HCT116 (cell line): ENCODE data around the gene GALNT2. TPM values are rescaled to one million over a fixed set of nuclear protein-coding genes. Genes with fewer than 3 reads are reported as not detected.

Experiments
- ATAC-seq: fragments of 200-7000 bp; cut with Tn5 transposase; 2 replicates; pipeline ENCODE4 v1.9.1; 2020; ENCODE audit warnings: mild to moderate bottlenecking, moderate library complexity
- BruUV-seq: library from RNA; stranded (reverse); fragments of 400-500 nt; replicated peaks from 2 replicates; lab custom pipeline; 2021; lab: Mats Ljungman, UMichigan
- CTCF ChIA-PET: fragments of 300-600 bp; sonication (Branson Sonifier 250); formaldehyde crosslinking; loops from one replicate; lab custom pipeline; 2021; ENCODE audit warnings: antibody characterized with exemption; lab: Charles Lee
- POLR2A ChIA-PET: fragments of 300-600, 350-600 bp; sonication (Branson Sonifier 250); formaldehyde crosslinking; loops from one replicate; lab custom pipeline; 2021; ENCODE audit warnings: antibody characterized with exemption; lab: Charles Lee
- RAD21 ChIA-PET, 2 experiments: fragments of 300-600 bp; sonication (Branson Sonifier 250); formaldehyde crosslinking; loops; one replicate each; lab custom pipeline; 2023; ENCODE audit warnings: low total read pairs in 2 of 2; ENCODE audit not compliant: uncharacterized antibody in 2 of 2, unreplicated experiment in 2 of 2, low non-redundant PET in 1 of 2; lab: Charles Lee
- DNase-seq: peaks from one replicate; pipeline ENCODE4 v3.0.0-alpha.2; 2010; ENCODE audit warnings: low read depth, low spot score
- H2AFZ ChIP-seq: fragments of 200-600 bp; shearing (Covaris generic), sonication (generic); 2 replicates; pipeline ENCODE4 v1.6.1; 2017; ENCODE audit warnings: low read depth, mixed run types, mixed read lengths, antibody characterized with exemption, low read length; ENCODE audit not compliant: poor library complexity, severe bottlenecking
- H3K27ac ChIP-seq: 2 replicates; pipeline ENCODE4 v1.5.1; 2012; ENCODE audit warnings: low read depth, low read length
- H3K27me3 ChIP-seq: fragments of 200-600 bp; sonication (generic); 2 replicates; pipeline ENCODE4 v1.6.1; 2016; ENCODE audit warnings: mixed run types, low read length, mixed read lengths; ENCODE audit not compliant: insufficient read depth
- H3K36me3 ChIP-seq, 2 experiments: fragments of 200-500 bp in 1 of 2; fragments of 200-600 bp in 1 of 2; sonication (Bioruptor generic) in 1 of 2; sonication (generic) in 1 of 2; 2 replicates each; pipeline versions ENCODE4 v1.5.1 to v1.6.1; 2014 to 2016; ENCODE audit warnings: low read length in 2 of 2, inconsistent platforms in 1 of 2, mixed read lengths in 1 of 2, mixed run types in 1 of 2; ENCODE audit not compliant: insufficient read depth in 2 of 2, control insufficient read depth in 1 of 2
- H3K4me1 ChIP-seq, 2 experiments: fragments of 200-600 bp in 1 of 2; sonication (generic) in 1 of 2; 2 replicates each; pipeline versions ENCODE4 v1.5.1 to v1.6.1; 2012 to 2017; ENCODE audit warnings: low read length in 2 of 2, inconsistent platforms in 1 of 2, mild to moderate bottlenecking in 1 of 2, mixed read lengths in 1 of 2, mixed run types in 1 of 2, moderate library complexity in 1 of 2; ENCODE audit not compliant: insufficient read depth in 2 of 2, control insufficient read depth in 1 of 2
- H3K4me2 ChIP-seq: fragments of 200-600 bp; sonication (generic); 2 replicates; pipeline ENCODE4 v1.6.1; 2017; ENCODE audit warnings: mixed run types, low read length, mixed read lengths
- H3K4me3 ChIP-seq, 2 experiments: fragments of 200-600 bp in 1 of 2; sonication (generic) in 1 of 2; replicated peaks in 1 of 2; 2 replicates each; pipeline ENCODE4 v1.5.1; 2011 to 2016; ENCODE audit warnings: low read length in 2 of 2, control low read depth in 1 of 2, low read depth in 1 of 2, mild to moderate bottlenecking in 1 of 2, mixed read lengths in 1 of 2, mixed run types in 1 of 2
- H3K79me2 ChIP-seq: fragments of 200-600 bp; sonication (generic); 2 replicates; pipeline ENCODE4 v1.6.1; 2017; ENCODE audit warnings: mild to moderate bottlenecking, mixed run types, low read length, moderate library complexity, mixed read lengths; ENCODE audit not compliant: insufficient read depth
- H3K9ac ChIP-seq: fragments of 200-600 bp; sonication (generic); 2 replicates; pipeline ENCODE4 v1.6.1; 2016; ENCODE audit warnings: low read length, mixed read lengths
- H3K9me2 ChIP-seq: fragments of 200-600 bp; sonication (generic), shearing (Covaris generic); 2 replicates; pipeline ENCODE4 v1.6.1; 2017; ENCODE audit warnings: mixed run types, mild to moderate bottlenecking, moderate library complexity; ENCODE audit not compliant: insufficient read depth
- H3K9me3 ChIP-seq, 2 experiments: fragments of 200-500 bp in 1 of 2; fragments of 200-600 bp in 1 of 2; sonication (Bioruptor generic) in 1 of 2; sonication (generic) in 1 of 2; 2 replicates each; pipeline ENCODE4 v1.6.1; 2014 to 2017; ENCODE audit warnings: low read length in 2 of 2, mixed read lengths in 2 of 2, inconsistent platforms in 1 of 2, low read depth in 1 of 2, mild to moderate bottlenecking in 1 of 2, mixed run types in 1 of 2, moderate library complexity in 1 of 2; ENCODE audit not compliant: control insufficient read depth in 1 of 2, insufficient read depth in 1 of 2
- H4K20me1 ChIP-seq: fragments of 200-600 bp; sonication (generic), shearing (Covaris generic); 2 replicates; pipeline ENCODE4 v1.6.1; 2017; ENCODE audit warnings: mixed run types, mild to moderate bottlenecking, moderate library complexity; ENCODE audit not compliant: insufficient read depth
- ATF3 ChIP-seq: IDR thresholded peaks from 2 replicates; pipeline ENCODE4 v1.6.1; 2012
- CBX3 ChIP-seq: IDR thresholded peaks from 2 replicates; pipeline ENCODE4 v1.6.1; 2012; ENCODE audit warnings: low read depth
- EGR1 ChIP-seq: IDR thresholded peaks from 2 replicates; pipeline ENCODE4 v1.6.1; 2012; ENCODE audit warnings: low read depth
- ELF1 ChIP-seq: IDR thresholded peaks from 2 replicates; pipeline ENCODE4 v1.6.1; 2012; ENCODE audit warnings: low read depth, borderline replicate concordance
- EZH2 ChIP-seq: fragments of 200-600 bp; sonication (generic); IDR thresholded peaks from 2 replicates; pipeline ENCODE4 v1.6.1; 2017; ENCODE audit warnings: antibody characterized with exemption, mixed run types
- EZH2phosphoT487 ChIP-seq: fragments of 200-600 bp; IDR thresholded peaks from 2 replicates; pipeline ENCODE4 v1.6.1; 2018; ENCODE audit warnings: antibody characterized with exemption, borderline replicate concordance
- FOSL1 ChIP-seq: IDR thresholded peaks from 2 replicates; pipeline ENCODE4 v1.6.1; 2012; ENCODE audit warnings: low read depth
- JUND ChIP-seq: IDR thresholded peaks from 2 replicates; pipeline ENCODE4 v1.6.1; 2012
- POLR2A ChIP-seq: IDR thresholded peaks from 2 replicates; pipeline ENCODE4 v1.7.0; 2011; ENCODE audit warnings: borderline replicate concordance; ENCODE audit not compliant: insufficient read depth, insufficient read length; ENCODE audit errors: extremely low read depth
- POLR2AphosphoS5 ChIP-seq: IDR thresholded peaks from 2 replicates; pipeline ENCODE4 v1.6.1; 2011; ENCODE audit warnings: mild to moderate bottlenecking, low read depth, low read length, moderate library complexity
- RAD21 ChIP-seq: IDR thresholded peaks from 2 replicates; pipeline ENCODE4 v1.6.1; 2012; ENCODE audit warnings: low read depth, mild to moderate bottlenecking
- REST ChIP-seq: IDR thresholded peaks from 2 replicates; pipeline ENCODE4 v1.6.1; 2012; ENCODE audit warnings: low read depth
- SIN3A ChIP-seq: IDR thresholded peaks from 2 replicates; pipeline ENCODE4 v1.6.1; 2012; ENCODE audit warnings: low read depth
- SRF ChIP-seq: IDR thresholded peaks from 2 replicates; pipeline ENCODE4 v1.6.1; 2012; ENCODE audit warnings: low read depth
- TCF7L2 ChIP-seq: IDR thresholded peaks from 2 replicates; pipeline ENCODE4 v1.7.0; 2011; ENCODE audit warnings: borderline replicate concordance, inconsistent platforms; ENCODE audit not compliant: insufficient read depth, insufficient read length; ENCODE audit errors: extremely low read depth
- YY1 ChIP-seq: IDR thresholded peaks from 2 replicates; pipeline ENCODE4 v1.6.1; 2011; ENCODE audit warnings: low read length, low read depth, moderate library complexity, mild to moderate bottlenecking; ENCODE audit not compliant: insufficient replicate concordance; ENCODE audit errors: extremely low read depth
- ZFX ChIP-seq: fragments of 450-650 bp; IDR thresholded peaks from 2 replicates; pipeline ENCODE4 v1.6.1; 2017
- ZNF274 ChIP-seq: fragments of 200-500 bp; sonication (Bioruptor generic); IDR thresholded peaks from 2 replicates; pipeline ENCODE4 v1.6.1; 2014; ENCODE audit warnings: mild to moderate bottlenecking, low read depth, low read length, inconsistent platforms
- intact Hi-C: fragments of 100-400 bp; cut with micrococcal nuclease; formaldehyde crosslinking; loops from 2 replicates; pipeline ENCODE4 v1.10.0; 2022
- total RNA-seq: library from RNA; stranded (reverse); gene quantifications from one replicate; pipeline ENCODE4 v1.2.1, GENCODE V29; 2021; ENCODE audit not compliant: unreplicated experiment
- TF ChIP-seq, protein P1 (sequence below): IDR thresholded peaks from 2 replicates; pipeline ENCODE4 v1.6.1; 2012
- TF ChIP-seq, protein P2 (sequence below): IDR thresholded peaks from 2 replicates; pipeline ENCODE4 v1.6.1; 2011; ENCODE audit warnings: mild to moderate bottlenecking, low read length, moderate library complexity; ENCODE audit not compliant: insufficient replicate concordance; ENCODE audit errors: extremely low read depth

Gene GALNT2
- total RNA-seq, 1 experiment from 2014 or later = 40.8 TPM

GRCh38 chr1:230179249-230179648 lies 112.2 kb downstream of the GALNT2 start:
- H4K20me1 ChIP-seq = no peaks in the 10 kb centered on the region
- H3K4me1 ChIP-seq = no peaks in the 10 kb centered on the region
- H3K27me3 ChIP-seq = no peaks in the 10 kb centered on the region
- ChIA-PET RAD21 (no interaction called here), POLR2A (no interaction called here), CTCF (no interaction called here)
- H3K4me3 ChIP-seq = no peak overlapping the region
- TF ChIP-seq CBX3 (no peak), EZH2phosphoT487 (no peak), JUND (no peak), POLR2A (no peak), SRF (no peak), REST (no peak), ELF1 (no peak), ZNF274 (no peak), ATF3 (no peak), FOSL1 (no peak), EGR1 (no peak), RAD21 (no peak), ZFX (no peak), YY1 (no peak), SIN3A (no peak), POLR2AphosphoS5 (no peak), EZH2 (no peak), TCF7L2 (no peak)
- TF ChIP-seq, protein P1, sequence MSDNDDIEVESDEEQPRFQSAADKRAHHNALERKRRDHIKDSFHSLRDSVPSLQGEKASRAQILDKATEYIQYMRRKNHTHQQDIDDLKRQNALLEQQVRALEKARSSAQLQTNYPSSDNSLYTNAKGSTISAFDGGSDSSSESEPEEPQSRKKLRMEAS = no peak
- TF ChIP-seq, protein P2, sequence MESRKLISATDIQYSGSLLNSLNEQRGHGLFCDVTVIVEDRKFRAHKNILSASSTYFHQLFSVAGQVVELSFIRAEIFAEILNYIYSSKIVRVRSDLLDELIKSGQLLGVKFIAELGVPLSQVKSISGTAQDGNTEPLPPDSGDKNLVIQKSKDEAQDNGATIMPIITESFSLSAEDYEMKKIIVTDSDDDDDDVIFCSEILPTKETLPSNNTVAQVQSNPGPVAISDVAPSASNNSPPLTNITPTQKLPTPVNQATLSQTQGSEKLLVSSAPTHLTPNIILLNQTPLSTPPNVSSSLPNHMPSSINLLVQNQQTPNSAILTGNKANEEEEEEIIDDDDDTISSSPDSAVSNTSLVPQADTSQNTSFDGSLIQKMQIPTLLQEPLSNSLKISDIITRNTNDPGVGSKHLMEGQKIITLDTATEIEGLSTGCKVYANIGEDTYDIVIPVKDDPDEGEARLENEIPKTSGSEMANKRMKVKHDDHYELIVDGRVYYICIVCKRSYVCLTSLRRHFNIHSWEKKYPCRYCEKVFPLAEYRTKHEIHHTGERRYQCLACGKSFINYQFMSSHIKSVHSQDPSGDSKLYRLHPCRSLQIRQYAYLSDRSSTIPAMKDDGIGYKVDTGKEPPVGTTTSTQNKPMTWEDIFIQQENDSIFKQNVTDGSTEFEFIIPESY = no peak
- DNase-seq (no peak), ATAC-seq (no peak)
- intact Hi-C loops = no loop called here
- H3K9me2 ChIP-seq = no peaks in the 10 kb centered on the region
- H3K79me2 ChIP-seq = no peaks in the 10 kb centered on the region
- no peaks in the 10 kb centered on the region for H3K36me3 ChIP-seq
- H3K27ac ChIP-seq = no peak overlapping the region
- no peak overlapping the region for H3K9ac ChIP-seq
- no TSS peak for BruUV-seq
- H2AFZ ChIP-seq = no peak overlapping the region
- no peaks in the 10 kb centered on the region for H3K9me3 ChIP-seq
- no peak overlapping the region for H3K4me2 ChIP-seq
